ENCODE results near the gene CC2D1A.

DNA sequence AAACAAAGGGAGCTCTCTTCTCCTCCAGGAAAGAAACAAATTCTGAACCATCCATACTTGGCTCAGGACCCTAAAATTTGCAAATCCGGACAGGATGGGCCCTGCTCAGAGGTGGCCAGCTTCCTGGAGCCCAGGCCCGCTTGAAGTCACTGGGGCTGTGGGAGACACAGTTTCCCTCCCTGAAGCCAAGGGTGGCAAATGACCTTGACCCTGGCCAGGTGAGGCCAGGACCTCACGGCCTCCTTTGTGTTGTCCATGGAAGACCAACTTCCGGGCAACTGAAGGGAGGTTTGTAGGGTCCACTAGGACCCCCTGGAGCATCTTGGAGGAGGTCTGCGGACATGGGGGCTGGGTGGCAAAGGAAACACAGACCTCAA lies 23.6 kb upstream of the CC2D1A start:
- TF ChIP-seq ZNF565 (CRISPR knock-in tag; conservative IDR thresholded peaks at IDR 0.05; ENCODE audit: low read depth): no peak
- no peak for TF ChIP-seq CSDC2 (CRISPR knock-in tag; IDR thresholded peaks at IDR 0.05)
- TF ChIP-seq, protein P1, sequence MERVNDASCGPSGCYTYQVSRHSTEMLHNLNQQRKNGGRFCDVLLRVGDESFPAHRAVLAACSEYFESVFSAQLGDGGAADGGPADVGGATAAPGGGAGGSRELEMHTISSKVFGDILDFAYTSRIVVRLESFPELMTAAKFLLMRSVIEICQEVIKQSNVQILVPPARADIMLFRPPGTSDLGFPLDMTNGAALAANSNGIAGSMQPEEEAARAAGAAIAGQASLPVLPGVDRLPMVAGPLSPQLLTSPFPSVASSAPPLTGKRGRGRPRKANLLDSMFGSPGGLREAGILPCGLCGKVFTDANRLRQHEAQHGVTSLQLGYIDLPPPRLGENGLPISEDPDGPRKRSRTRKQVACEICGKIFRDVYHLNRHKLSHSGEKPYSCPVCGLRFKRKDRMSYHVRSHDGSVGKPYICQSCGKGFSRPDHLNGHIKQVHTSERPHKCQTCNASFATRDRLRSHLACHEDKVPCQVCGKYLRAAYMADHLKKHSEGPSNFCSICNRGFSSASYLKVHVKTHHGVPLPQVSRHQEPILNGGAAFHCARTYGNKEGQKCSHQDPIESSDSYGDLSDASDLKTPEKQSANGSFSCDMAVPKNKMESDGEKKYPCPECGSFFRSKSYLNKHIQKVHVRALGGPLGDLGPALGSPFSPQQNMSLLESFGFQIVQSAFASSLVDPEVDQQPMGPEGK (CRISPR knock-in tag; IDR thresholded peaks at IDR 0.05; ENCODE audit: borderline replicate concordance): no peak
- TF ChIP-seq ZC3H10 (CRISPR knock-in tag; IDR thresholded peaks at IDR 0.05): no peak
- no peak for TF ChIP-seq TOX (CRISPR knock-in tag; IDR thresholded peaks at IDR 0.05; ENCODE audit: borderline replicate concordance)
- TF ChIP-seq ISL1 (CRISPR knock-in tag; IDR thresholded peaks at IDR 0.05): no peak
- TF ChIP-seq RARB (CRISPR knock-in tag; IDR thresholded peaks at IDR 0.05): no peak
- TF ChIP-seq ZFP3 (CRISPR knock-in tag; IDR thresholded peaks at IDR 0.05): no peak
- TF ChIP-seq, protein P2, sequence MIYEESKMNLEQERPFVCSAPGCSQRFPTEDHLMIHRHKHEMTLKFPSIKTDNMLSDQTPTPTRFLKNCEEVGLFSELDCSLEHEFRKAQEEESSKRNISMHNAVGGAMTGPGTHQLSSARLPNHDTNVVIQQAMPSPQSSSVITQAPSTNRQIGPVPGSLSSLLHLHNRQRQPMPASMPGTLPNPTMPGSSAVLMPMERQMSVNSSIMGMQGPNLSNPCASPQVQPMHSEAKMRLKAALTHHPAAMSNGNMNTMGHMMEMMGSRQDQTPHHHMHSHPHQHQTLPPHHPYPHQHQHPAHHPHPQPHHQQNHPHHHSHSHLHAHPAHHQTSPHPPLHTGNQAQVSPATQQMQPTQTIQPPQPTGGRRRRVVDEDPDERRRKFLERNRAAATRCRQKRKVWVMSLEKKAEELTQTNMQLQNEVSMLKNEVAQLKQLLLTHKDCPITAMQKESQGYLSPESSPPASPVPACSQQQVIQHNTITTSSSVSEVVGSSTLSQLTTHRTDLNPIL (CRISPR knock-in tag; IDR thresholded peaks at IDR 0.05; ENCODE audit: low read depth): no peak
- TF ChIP-seq GLIS3 (CRISPR knock-in tag; IDR thresholded peaks at IDR 0.05): no peak
- no peak for TF ChIP-seq ARNTL (CRISPR knock-in tag; IDR thresholded peaks at IDR 0.05; ENCODE audit: borderline replicate concordance, low read depth)
- no peak for TF ChIP-seq ZNF70 (CRISPR knock-in tag; IDR thresholded peaks at IDR 0.05)
- no peak for TF ChIP-seq ZFP30 (CRISPR knock-in tag; IDR thresholded peaks at IDR 0.05)
- TF ChIP-seq ZNF8 (CRISPR knock-in tag; IDR thresholded peaks at IDR 0.05): no peak
